GM12892 (cell line): ENCODE results near the gene CUL3.

Experiments
- POLR2A ChIP-seq: IDR thresholded peaks from 2 replicates; pipeline ENCODE4 v1.6.1; 2011; ENCODE audit warnings: low read depth, low read length, control low read depth
- POLR2AphosphoS5 ChIP-seq: IDR thresholded peaks from 2 replicates; pipeline ENCODE4 v1.6.1; 2011; ENCODE audit warnings: low read depth, low read length, control low read depth

GRCh38 chr2:224556381-224556780 is 28.8 kb downstream of the CUL3 start:
- TF ChIP-seq POLR2AphosphoS5 (no peak), POLR2A (no peak)
